IMR-90 (cell line): ENCODE data around the gene NUCB1. TPM values are rescaled to one million over a fixed set of nuclear protein-coding genes. Genes with fewer than 3 reads are reported as not detected.
A peak's percentile ranks its signal among the peaks of the same experiment; 100 is the strongest.

Source experiments
- ATAC-seq: fragments of 200-7000 bp; cut with Tn5 transposase; 2 replicates; pipeline ENCODE4 v1.9.1; 2020; ENCODE audit warnings: low read depth, mild to moderate bottlenecking, moderate library complexity
- BruUV-seq: library from RNA; stranded (reverse); fragments of 400-500 nt; replicated peaks from 2 replicates; lab custom pipeline; 2021; lab: Mats Ljungman, UMichigan
- CTCF ChIA-PET: fragments of 300-600 bp; formaldehyde crosslinking; extraction: SDS; loops from one replicate; lab custom pipeline; 2021; ENCODE audit warnings: antibody characterized with exemption; lab: Yijun Ruan, JAX
- POLR2A ChIA-PET: fragments of 300-600 bp; sonication (Branson Sonifier 250); formaldehyde crosslinking; loops from one replicate; lab custom pipeline; 2022; ENCODE audit warnings: antibody characterized with exemption; ENCODE audit not compliant: unreplicated experiment; lab: Charles Lee
- DNase-seq: peaks from one replicate; pipeline ENCODE4 v3.0.0; 2013
- H2AFZ ChIP-seq: replicated peaks from 2 replicates; pipeline ENCODE3; 2013; ENCODE audit warnings: low read length, mild to moderate bottlenecking; ENCODE audit not compliant: poor library complexity
- H2AK5ac ChIP-seq: 2 replicates; pipeline ENCODE4 v1.6.1; 2013; ENCODE audit warnings: low read depth, low read length, inconsistent platforms
- H2AK9ac ChIP-seq: replicated peaks from 2 replicates; pipeline ENCODE3; 2013; ENCODE audit warnings: mild to moderate bottlenecking, low read depth, low read length, moderate library complexity; ENCODE audit not compliant: poor library complexity
- H2BK120ac ChIP-seq: 2 replicates; pipeline ENCODE4 v1.6.1; 2013; ENCODE audit warnings: low read depth, low read length, inconsistent platforms
- H2BK15ac ChIP-seq: 3 replicates; pipeline ENCODE4 v1.6.1; 2013; ENCODE audit warnings: low read depth, low read length, inconsistent platforms
- H2BK20ac ChIP-seq: 2 replicates; pipeline ENCODE4 v1.6.1; 2013; ENCODE audit warnings: low read depth, mild to moderate bottlenecking, inconsistent platforms, low read length, moderate library complexity
- H2BK5ac ChIP-seq: 2 replicates; pipeline ENCODE4 v1.6.1; 2013; ENCODE audit warnings: mild to moderate bottlenecking, low read depth, low read length, inconsistent platforms; ENCODE audit not compliant: poor library complexity, severe bottlenecking
- H3K14ac ChIP-seq: replicated peaks from 2 replicates; pipeline ENCODE4 v1.6.1; 2013; ENCODE audit warnings: low read depth, low read length, inconsistent platforms
- H3K18ac ChIP-seq: 2 replicates; pipeline ENCODE4 v1.6.1; 2013; ENCODE audit warnings: low read depth, low read length, control low read depth
- H3K23ac ChIP-seq: 2 replicates; pipeline ENCODE4 v1.6.1; 2013; ENCODE audit warnings: low read depth, low read length, inconsistent platforms
- H3K27ac ChIP-seq: 2 replicates; pipeline ENCODE4 v1.5.1; 2013; ENCODE audit warnings: mild to moderate bottlenecking, control low read depth, low read length; ENCODE audit not compliant: insufficient read depth
- H3K27me3 ChIP-seq: 2 replicates; pipeline ENCODE4 v1.6.1; 2013; ENCODE audit warnings: low read length; ENCODE audit not compliant: control insufficient read depth, insufficient read depth
- H3K36me3 ChIP-seq: 2 replicates; pipeline ENCODE4 v1.6.1; 2013; ENCODE audit warnings: low read length, mixed read lengths; ENCODE audit not compliant: control insufficient read depth, insufficient read depth
- H3K4ac ChIP-seq: 2 replicates; pipeline ENCODE4 v1.6.1; 2013; ENCODE audit warnings: low read depth, low read length, inconsistent platforms
- H3K4me1 ChIP-seq: 2 replicates; pipeline ENCODE4 v1.6.1; 2013; ENCODE audit warnings: low read length, mixed read lengths; ENCODE audit not compliant: control insufficient read depth, insufficient read depth
- H3K4me2 ChIP-seq: 2 replicates; pipeline ENCODE4 v1.6.1; 2013; ENCODE audit warnings: low read depth, mild to moderate bottlenecking, control low read depth, low read length, moderate library complexity
- H3K4me3 ChIP-seq: 2 replicates; pipeline ENCODE4 v1.5.1; 2013; ENCODE audit warnings: low read depth, mild to moderate bottlenecking, control low read depth, low read length, moderate library complexity; ENCODE audit not compliant: insufficient read depth
- H3K56ac ChIP-seq: 2 replicates; pipeline ENCODE4 v1.6.1; 2013; ENCODE audit warnings: low read length, inconsistent platforms; ENCODE audit not compliant: insufficient read depth; ENCODE audit errors: extremely low read depth
- H3K79me1 ChIP-seq, 2 experiments: 2 replicates each; pipeline ENCODE4 v1.6.1; 2013; ENCODE audit warnings: low read length in 2 of 2, inconsistent platforms in 1 of 2, low read depth in 1 of 2
- H3K9ac ChIP-seq: 2 replicates; pipeline ENCODE4 v1.6.1; 2013; ENCODE audit warnings: low read depth, low read length, control low read depth
- H3K9me1 ChIP-seq: 2 replicates; pipeline ENCODE4 v1.6.1; 2013; ENCODE audit warnings: low read length, inconsistent platforms; ENCODE audit not compliant: insufficient read depth
- H3K9me3 ChIP-seq: 2 replicates; pipeline ENCODE4 v1.6.1; 2013; ENCODE audit warnings: low read length; ENCODE audit not compliant: control insufficient read depth, insufficient read depth
- H4K20me1 ChIP-seq: 2 replicates; pipeline ENCODE4 v1.6.1; 2013; ENCODE audit warnings: low read length, inconsistent platforms; ENCODE audit not compliant: insufficient read depth
- H4K5ac ChIP-seq: 2 replicates; pipeline ENCODE4 v1.6.1; 2013; ENCODE audit warnings: mild to moderate bottlenecking, low read depth, low read length, control low read depth
- H4K8ac ChIP-seq, 2 experiments: 2 replicates each; pipeline ENCODE4 v1.6.1; 2013; ENCODE audit warnings: low read depth in 2 of 2, low read length in 2 of 2, control low read depth in 1 of 2, inconsistent platforms in 1 of 2
- H4K91ac ChIP-seq: 2 replicates; pipeline ENCODE4 v1.6.1; 2013; ENCODE audit warnings: low read depth, low read length, inconsistent platforms; ENCODE audit not compliant: insufficient read depth
- CEBPB ChIP-seq: IDR thresholded peaks from 2 replicates; pipeline ENCODE4 v1.6.1; 2012; ENCODE audit warnings: low read depth, low read length, improper control_type of control experiment
- CHD1 ChIP-seq: IDR thresholded peaks from 2 replicates; pipeline ENCODE4 v1.6.1; 2012; ENCODE audit warnings: low read depth, low read length, improper control_type of control experiment
- MAFK ChIP-seq: IDR thresholded peaks from 2 replicates; pipeline ENCODE4 v1.6.1; 2012; ENCODE audit warnings: low read depth, low read length, improper control_type of control experiment
- POLR2A ChIP-seq: IDR thresholded peaks from 2 replicates; pipeline ENCODE4 v1.6.1; 2012; ENCODE audit warnings: mild to moderate bottlenecking, low read depth, low read length
- WGBS, 2 experiments: methylation state at CpG; one replicate each; pipeline versions ENCODE4 v1.1.5 to v1.1.7; 2013; ENCODE audit warnings: missing lambda C conversion rate in 2 of 2; ENCODE audit not compliant: insufficient read length in 1 of 2; ENCODE audit errors: extremely low coverage in 2 of 2; 5-methylcytosine and 5-hydroxymethylcytosine counted together
- dilution Hi-C: fragments of 300-500 bp; cut with HindIII; formaldehyde crosslinking; loops from one replicate; pipeline ENCODE4 v1.14.3; 2018; ENCODE audit warnings: low sequenced_read_pairs; ENCODE audit not compliant: unreplicated experiment
- in situ Hi-C: fragments of 300-500 bp; cut with MboI; formaldehyde crosslinking; loops from 3 replicates; pipeline ENCODE4 v1.14.3; 2019; ENCODE audit warnings: low sequenced_read_pairs, inconsistent platforms, mixed read lengths
- intact Hi-C: fragments of 100-400 bp; cut with micrococcal nuclease; formaldehyde crosslinking; loops from 2 replicates; pipeline ENCODE4 v1.10.0; 2022
- polyA plus RNA-seq, 3 experiments: library from polyadenylated mRNA; depleted of rRNA; stranded (reverse); fragments of >200 nt; gene quantifications; 2 replicates each; pipeline ENCODE4 v1.2.3, GENCODE V29; 2012; ENCODE audit warnings: low replicate concordance in 1 of 3
- total RNA-seq: library from RNA; depleted of rRNA; stranded (reverse); fragments of >200 nt; gene quantifications from 2 replicates; pipeline ENCODE4 v1.2.3, GENCODE V29; 2012

The NUCB1 gene
- total and polyA plus RNA-seq, 2 of the 4 experiments (the other 2 are of a cell fraction) = 37.3 to 253 TPM

DNA sequence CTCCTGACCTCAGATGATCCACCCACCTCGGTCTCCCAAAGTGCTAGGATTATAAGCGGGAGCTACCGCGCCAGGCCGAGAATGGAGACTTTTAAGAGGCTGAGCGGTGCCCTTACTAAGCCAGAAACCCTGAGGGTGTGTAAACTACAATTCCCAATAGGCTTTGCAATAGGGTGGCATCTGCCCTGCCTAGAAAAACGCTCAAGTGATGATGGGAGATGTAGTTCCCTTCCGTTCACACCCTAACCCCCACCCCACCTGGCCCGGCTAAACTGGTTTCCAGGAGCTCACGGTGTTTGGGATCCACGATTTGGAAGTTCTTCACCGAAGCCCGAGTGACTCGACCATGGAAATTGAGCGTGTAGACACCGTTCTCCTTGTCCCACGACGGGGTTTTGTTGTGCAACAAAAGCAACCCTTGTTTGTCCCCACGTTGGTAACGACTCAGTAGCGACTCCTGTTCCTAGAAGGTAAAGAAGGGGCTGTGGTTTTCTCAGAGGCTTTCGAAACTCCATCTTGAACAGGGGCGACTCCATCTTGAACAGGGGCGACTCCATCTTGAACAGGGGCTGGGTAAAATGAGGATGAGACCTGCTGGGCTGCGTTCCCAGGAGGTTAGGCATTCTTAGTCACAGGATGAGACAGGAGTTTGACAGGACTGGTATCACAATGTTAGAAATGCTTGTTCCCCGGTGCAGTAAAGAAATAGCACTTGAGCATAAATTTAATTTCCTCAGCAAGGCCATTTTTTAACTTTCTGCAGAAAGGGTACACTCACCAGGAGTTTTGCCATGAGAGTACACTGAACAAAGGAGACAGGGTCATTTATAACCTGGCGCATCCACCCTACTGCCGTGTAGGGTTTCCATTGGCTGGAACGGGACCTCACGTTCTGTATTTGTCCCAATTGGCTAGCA lies 18.1 kb upstream of the NUCB1 start:
- Histone ChIP-seq H2BK120ac (no peak overlapping the region), H3K14ac (no peak overlapping the region), H3K23ac (no peak overlapping the region), H3K56ac (no peak overlapping the region), H2AK9ac (peak overlapping the region; percentile 90), H3K36me3 (peaks cover 8% of the 10 kb centered on the region; the same call in 1 of the 2 replicates), H4K8ac (no peak overlapping the region), H2BK15ac (no peak overlapping the region), H2AK5ac (peak overlapping the region; percentile 52; the same call in 1 of the 2 replicates), H3K4me1 (no peaks in the 10 kb centered on the region), H3K4me2 (no peak overlapping the region), H3K9me1 (0 out of 2 replicates have a peak, but pooled peaks cover 6% of the 10 kb centered on the region), H2BK5ac (no peak overlapping the region), H3K27ac (no peak overlapping the region), H3K4ac (no peak overlapping the region), H3K27me3 (no peaks in the 10 kb centered on the region), H3K4me3 (no peak overlapping the region), H2BK20ac (no peak overlapping the region), H4K20me1 (peaks cover 22% of the 10 kb centered on the region), H3K79me1 (peaks cover 0 to 18% of the 10 kb centered on the region in 2 experiments; a peak in 2 of 4 replicates), H3K9ac (no peak overlapping the region), H3K9me3 (peaks cover 4% of the 10 kb centered on the region; the same call in 1 of the 2 replicates), H4K91ac (no peak overlapping the region), H4K5ac (no peak overlapping the region), H3K18ac (no peak overlapping the region), H2AFZ (peak overlapping the region; percentile 51)
- CTCF ChIA-PET = no interaction called here
- TF ChIP-seq CEBPB (peak; percentile 59), POLR2A (peak; percentile 66), MAFK (no peak), CHD1 (no peak)
- POLR2A ChIA-PET = no interaction called here
- DNase-seq (no peak), ATAC-seq (peak; percentile 63)
- WGBS, 2 experiments = 88% methylated on average over 17 of the region's 30 CpGs; no CpG with 5 or more reads in 1 of the 2 experiments
- in situ Hi-C loops (no loop called here), dilution Hi-C loops (no loop called here), intact Hi-C loops (no loop called here)
- BruUV-seq = no TSS peak
